K562 (cell line): ENCODE measurements around the gene PUSL1. TPM values are rescaled to one million over a fixed set of nuclear protein-coding genes. Genes with fewer than 3 reads are reported as not detected.

ENCODE experiments used
- ATAC-seq: fragments of 200-7000 bp; cut with Tn5 transposase; 3 replicates; pipeline ENCODE4 v1.9.1; 2020; ENCODE audit warnings: moderate library complexity
- BruUV-seq: library from RNA; stranded (reverse); fragments of 400-500 nt; replicated peaks from 2 replicates; lab custom pipeline; 2021; lab: Mats Ljungman, UMichigan
- CTCF ChIA-PET: fragments of 300-600 bp; formaldehyde crosslinking; extraction: SDS; loops from one replicate; lab custom pipeline; 2021; ENCODE audit warnings: low intra/inter-chr PET ratio; lab: Yijun Ruan, JAX
- POLR2A ChIA-PET: fragments of 300-600, 350-650 bp; sonication (Branson Sonifier 250); formaldehyde crosslinking; extraction: SDS; loops from one replicate; lab custom pipeline; 2021; ENCODE audit warnings: antibody characterized with exemption, inconsistent platforms; lab: Yijun Ruan, JAX
- DNase-seq, 4 experiments: peaks; one replicate each; pipeline versions ENCODE4 v3.0.0 to v3.0.0-alpha.2; 2011 to 2018; ENCODE audit warnings: low spot score in 3 of 4, mixed read lengths in 3 of 4; ENCODE audit errors: extremely low read depth in 1 of 4
- FAIRE-seq: peaks from 2 replicates; lab custom pipeline; 2011; peaks lifted over from hg19 to GRCh38; lab: Jason Lieb, UNC
- H2AFZ ChIP-seq: 2 replicates; pipeline ENCODE4 v1.6.0; 2011; ENCODE audit warnings: low read depth, low read length, control low read depth, inconsistent platforms
- H3K27ac ChIP-seq: fragments of 200-600 bp; 3 replicates; pipeline ENCODE4 v1.8.0; 2011; ENCODE audit warnings: low read depth, mild to moderate bottlenecking, control low read depth, inconsistent platforms, low read length, moderate library complexity, mixed read lengths; ENCODE audit errors: extremely low read depth
- H3K27me3 ChIP-seq, 2 experiments: fragments of 300-600 bp in 1 of 2; 2 replicates in 1 of 2; 3 replicates in 1 of 2; pipeline versions ENCODE4 v1.6.0 to v1.8.0; 2011; ENCODE audit warnings: inconsistent platforms in 2 of 2, low read length in 2 of 2, mild to moderate bottlenecking in 1 of 2, mixed read lengths in 1 of 2, moderate library complexity in 1 of 2; ENCODE audit not compliant: control insufficient read depth in 2 of 2, insufficient read depth in 2 of 2
- H3K36me3 ChIP-seq: fragments of 300-600 bp; 3 replicates; pipeline ENCODE4 v1.8.0; 2011; ENCODE audit warnings: mild to moderate bottlenecking, low read length, inconsistent platforms; ENCODE audit not compliant: control insufficient read depth, insufficient read depth
- H3K4me1 ChIP-seq, 2 experiments: fragments of 200-600 bp in 1 of 2; replicated peaks in 1 of 2; 2 replicates in 1 of 2; 3 replicates in 1 of 2; pipeline versions ENCODE4 v1.5.1 to v1.8.0; 2011; ENCODE audit warnings: inconsistent platforms in 2 of 2, low read length in 2 of 2, mild to moderate bottlenecking in 1 of 2, mixed read lengths in 1 of 2, moderate library complexity in 1 of 2; ENCODE audit not compliant: control insufficient read depth in 2 of 2, insufficient read depth in 2 of 2
- H3K4me2 ChIP-seq: 2 replicates; pipeline ENCODE4 v1.6.1; 2011; ENCODE audit warnings: low read length, control low read depth, inconsistent platforms, mixed read lengths; ENCODE audit not compliant: insufficient read depth
- H3K4me3 ChIP-seq: fragments of 200-600 bp; sonication (generic), shearing (Covaris generic); 2 replicates; pipeline ENCODE4 v1.5.1; 2016; ENCODE audit warnings: control low read depth, inconsistent platforms
- H3K79me2 ChIP-seq: fragments of 200-600 bp; 3 replicates; pipeline ENCODE4 v1.8.0; 2011; ENCODE audit warnings: low read length, inconsistent platforms; ENCODE audit not compliant: control insufficient read depth, insufficient read depth
- H3K9ac ChIP-seq, 2 experiments: 2 replicates each; pipeline versions ENCODE4 v1.6.0 to v1.6.1; 2011; ENCODE audit warnings: low read depth in 2 of 2, low read length in 2 of 2, control low read depth in 1 of 2, inconsistent platforms in 1 of 2, mild to moderate bottlenecking in 1 of 2, mixed read lengths in 1 of 2; ENCODE audit not compliant: insufficient read depth in 1 of 2
- H3K9me1 ChIP-seq: one replicate; pipeline ENCODE4 v1.6.0; 2011; ENCODE audit warnings: inconsistent platforms, mild to moderate bottlenecking, low read length, moderate library complexity; ENCODE audit not compliant: control insufficient read depth, insufficient read depth
- H3K9me3 ChIP-seq: replicated peaks from 2 replicates; pipeline ENCODE4 v1.5.1; 2011; ENCODE audit warnings: low read depth, low read length, inconsistent platforms; ENCODE audit not compliant: control insufficient read depth, insufficient read depth
- H4K20me1 ChIP-seq: replicated peaks from 2 replicates; pipeline ENCODE4 v1.6.1; 2011; ENCODE audit warnings: low read length, inconsistent platforms, mixed read lengths; ENCODE audit not compliant: control insufficient read depth, insufficient read depth
- CBFB ChIP-seq: sonication (generic); formaldehyde crosslinking; IDR thresholded peaks from 2 replicates; pipeline ENCODE4 v1.4.0; 2020; ENCODE audit warnings: mild to moderate bottlenecking, missing genetic modification reagents
- HCFC1 ChIP-seq: IDR thresholded peaks from 2 replicates; pipeline ENCODE4 v1.6.1; 2012; ENCODE audit warnings: low read depth, low read length, improper control_type of control experiment
- MEF2D ChIP-seq: conservative IDR thresholded peaks from 2 replicates; pipeline ENCODE4 v1.6.1; 2016; ENCODE audit warnings: low read depth, missing genetic modification characterization, missing compliant biosample characterization
- PML ChIP-seq: IDR thresholded peaks from 2 replicates; pipeline ENCODE4 v1.6.1; 2012; ENCODE audit warnings: low read length, inconsistent platforms
- PRPF4 ChIP-seq: fragments of 200-400 bp; formaldehyde crosslinking; IDR thresholded peaks from one replicate; pipeline ENCODE4 v1.6.1; 2017; ENCODE audit warnings: low read length, low read depth, mild to moderate bottlenecking; ENCODE audit not compliant: insufficient read depth, poor library complexity, severe bottlenecking
- PTBP1 ChIP-seq: fragments of 200-400 bp; formaldehyde crosslinking; IDR thresholded peaks from 2 replicates; pipeline ENCODE4 v1.6.1; 2017; ENCODE audit warnings: low read depth, low read length
- RBFOX2 ChIP-seq: fragments of 200-400 bp; formaldehyde crosslinking; IDR thresholded peaks from 2 replicates; pipeline ENCODE4 v1.6.1; 2017; ENCODE audit warnings: low read depth, mild to moderate bottlenecking, low read length, moderate library complexity
- RBM14 ChIP-seq: fragments of 200-400 bp; formaldehyde crosslinking; IDR thresholded peaks from 2 replicates; pipeline ENCODE4 v1.6.1; 2018; ENCODE audit warnings: low read depth, mild to moderate bottlenecking, low read length, moderate library complexity, borderline replicate concordance; ENCODE audit not compliant: insufficient read depth
- SIN3B ChIP-seq: fragments of 450-650 bp; IDR thresholded peaks from 2 replicates; pipeline ENCODE4 v1.6.1; 2017; ENCODE audit warnings: low read depth, mild to moderate bottlenecking, moderate library complexity
- TAF15 ChIP-seq: fragments of 200-400 bp; formaldehyde crosslinking; IDR thresholded peaks from 2 replicates; pipeline ENCODE4 v1.6.1; 2017; ENCODE audit warnings: mild to moderate bottlenecking, low read depth, low read length, moderate library complexity
- TRIM24 ChIP-seq, 2 experiments: fragments of 450-650 bp; IDR thresholded peaks; 2 replicates each; pipeline ENCODE4 v1.6.1; 2016
- WHSC1 ChIP-seq: IDR thresholded peaks from one replicate; pipeline ENCODE4 v1.6.1; 2012; ENCODE audit warnings: low read length, control low read depth, inconsistent platforms
- ZFP1 ChIP-seq: fragments of 450-650 bp; formaldehyde crosslinking; IDR thresholded peaks from 2 replicates; pipeline ENCODE4 v1.4.0; 2020; ENCODE audit warnings: mild to moderate bottlenecking, mixed read lengths
- WGBS: fragments of 100-300 bp; shearing (Covaris generic); methylation state at CpG from one replicate; pipeline ENCODE4 v1.1.6; 2016; ENCODE audit warnings: low coverage, mixed read lengths; ENCODE audit not compliant: insufficient coverage; ENCODE audit errors: missing lambda C conversion rate; 5-methylcytosine and 5-hydroxymethylcytosine counted together
- in situ Hi-C: fragments of 300-500 bp; cut with MboI; formaldehyde crosslinking; loops from 4 replicates; pipeline ENCODE4 v1.15.0; 2018; ENCODE audit warnings: inconsistent platforms, mixed read lengths
- intact Hi-C: fragments of 100-400 bp; cut with micrococcal nuclease; formaldehyde crosslinking; loops from 2 replicates; pipeline ENCODE4 v1.14.2; 2022
- polyA plus RNA-seq, 8 experiments: library from polyadenylated mRNA; depleted of rRNA in 4 of 8; stranded (reverse) in 5 of 8; unstranded in 3 of 8; fragments of >200 nt; fragmentation: Nextera tagmentation in 2 of 8; fragmentation: Illumina TruSeq in 1 of 8; extraction: Ambion mirVana in 2 of 8; extraction: Trizol in 1 of 8; gene quantifications; 2 replicates each; pipeline versions ENCODE4 v1.2.1 to v1.2.3, GENCODE V29; 2011 to 2014; ENCODE audit warnings: inconsistent platforms in 1 of 8, missing spikeins in 1 of 8
- total RNA-seq, 7 experiments: library from RNA; depleted of rRNA in 6 of 7; stranded (reverse); fragments of >200 nt in 6 of 7; fragmentation: Illumina TruSeq in 2 of 7; extraction: Trizol in 2 of 7; gene quantifications; 2 replicates each; pipeline versions ENCODE4 v1.2.1 to v1.2.3, GENCODE V29; 2011 to 2021; ENCODE audit warnings: low replicate concordance in 1 of 7
- TF ChIP-seq, protein P1 (sequence below): fragments of 450-650 bp; formaldehyde crosslinking; IDR thresholded peaks from 2 replicates; pipeline ENCODE4 v1.4.0; 2020; ENCODE audit warnings: mild to moderate bottlenecking, moderate library complexity
- TF ChIP-seq, protein P2 (sequence below): fragments of 250-450 bp; sonication (Bioruptor Pico); IDR thresholded peaks from 2 replicates; pipeline ENCODE4 v1.6.1; 2021; ENCODE audit warnings: mild to moderate bottlenecking

The PUSL1 gene
- total and polyA plus RNA-seq, 9 of the 15 experiments (the other 6 are each of a cell fraction or from before 2014, with no cell fraction given), result 0.62 to 86.9 (median 13.6) TPM

DNA sequence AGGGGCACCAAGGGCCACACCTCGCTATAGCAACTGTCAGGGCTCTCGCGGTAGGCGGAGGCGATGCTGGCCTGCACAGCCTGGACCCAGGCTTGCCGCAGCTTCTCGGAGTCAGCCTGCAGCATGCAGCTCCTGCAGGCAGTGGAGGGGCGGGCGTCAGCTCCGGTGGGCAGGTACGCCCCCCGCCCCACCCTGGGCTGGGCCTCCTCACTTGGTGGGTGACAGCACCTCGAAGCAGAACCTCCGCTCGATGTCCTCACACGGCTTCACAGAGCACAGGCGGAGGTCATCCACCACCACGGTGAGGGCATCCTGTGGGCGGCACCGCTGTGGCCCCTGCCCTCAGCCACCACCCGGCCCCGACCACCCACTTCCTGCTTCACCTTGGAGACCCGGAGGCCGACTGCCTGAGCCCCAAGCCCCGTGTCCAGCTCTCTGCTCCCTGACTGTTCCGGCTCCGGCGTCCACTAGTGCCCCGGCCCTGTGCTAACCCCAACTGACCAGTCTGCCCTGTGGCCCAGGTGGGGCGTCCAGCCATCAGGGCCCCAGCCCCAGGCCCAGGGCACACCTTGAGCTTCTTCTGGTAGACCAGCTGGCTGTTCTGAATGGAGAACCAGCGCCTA is 10.5 kb upstream of the PUSL1 start:
- no TSS peak for BruUV-seq
- Histone ChIP-seq H3K4me3 (no peak overlapping the region), H3K4me1 (peaks cover 5 to 76% of the 10 kb centered on the region in 2 experiments; a peak in 3 of 5 replicates), H3K9me3 (no peaks in the 10 kb centered on the region), H3K79me2 (no peaks in the 10 kb centered on the region), H3K9me1 (peaks cover 21% of the 10 kb centered on the region), H2AFZ (no peak overlapping the region), H3K27ac (no peak overlapping the region), H4K20me1 (peaks cover 11% of the 10 kb centered on the region; the same call in 1 of the 2 replicates), H3K9ac (peak overlapping the region in 1 of 2 experiments; percentile 26; a peak in 1 of 4 replicates), H3K36me3 (peaks cover 17% of the 10 kb centered on the region; the same call in 1 of the 3 replicates), H3K4me2 (no peak overlapping the region), H3K27me3 (no peaks in the 10 kb centered on the region)
- in situ Hi-C loops (no loop called here), intact Hi-C loops (loop anchor here (10.0 kb wide), 1 partner anchor 313 kb away; the partner anchor contains the start of gene PERM1)
- FAIRE-seq (no peak), DNase-seq (no peak), ATAC-seq (no peak)
- POLR2A ChIA-PET, result interaction anchor here (0.6 kb wide), 1 partner anchor 9 kb away, joined by 3 read pairs; no protein-coding TSS in a partner anchor
- CTCF ChIA-PET, result interaction anchor here (0.6 kb wide), 1 partner anchor 296 kb away, joined by 3 read pairs; no protein-coding TSS in a partner anchor
- TF ChIP-seq HCFC1, result no peak
- no peak for TF ChIP-seq MEF2D
- no peak for TF ChIP-seq WHSC1
- TF ChIP-seq PRPF4, result no peak
- no peak for TF ChIP-seq PTBP1
- TF ChIP-seq CBFB (CRISPR knock-in tag), result no peak
- no peak for TF ChIP-seq PML
- TF ChIP-seq, protein P1, sequence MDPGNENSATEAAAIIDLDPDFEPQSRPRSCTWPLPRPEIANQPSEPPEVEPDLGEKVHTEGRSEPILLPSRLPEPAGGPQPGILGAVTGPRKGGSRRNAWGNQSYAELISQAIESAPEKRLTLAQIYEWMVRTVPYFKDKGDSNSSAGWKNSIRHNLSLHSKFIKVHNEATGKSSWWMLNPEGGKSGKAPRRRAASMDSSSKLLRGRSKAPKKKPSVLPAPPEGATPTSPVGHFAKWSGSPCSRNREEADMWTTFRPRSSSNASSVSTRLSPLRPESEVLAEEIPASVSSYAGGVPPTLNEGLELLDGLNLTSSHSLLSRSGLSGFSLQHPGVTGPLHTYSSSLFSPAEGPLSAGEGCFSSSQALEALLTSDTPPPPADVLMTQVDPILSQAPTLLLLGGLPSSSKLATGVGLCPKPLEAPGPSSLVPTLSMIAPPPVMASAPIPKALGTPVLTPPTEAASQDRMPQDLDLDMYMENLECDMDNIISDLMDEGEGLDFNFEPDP (CRISPR knock-in tag), result no peak
- no peak for TF ChIP-seq SIN3B
- TF ChIP-seq ZFP1, result no peak
- no peak for TF ChIP-seq TAF15
- TF ChIP-seq RBFOX2, result no peak
- TF ChIP-seq RBM14, result no peak
- TF ChIP-seq, protein P2, sequence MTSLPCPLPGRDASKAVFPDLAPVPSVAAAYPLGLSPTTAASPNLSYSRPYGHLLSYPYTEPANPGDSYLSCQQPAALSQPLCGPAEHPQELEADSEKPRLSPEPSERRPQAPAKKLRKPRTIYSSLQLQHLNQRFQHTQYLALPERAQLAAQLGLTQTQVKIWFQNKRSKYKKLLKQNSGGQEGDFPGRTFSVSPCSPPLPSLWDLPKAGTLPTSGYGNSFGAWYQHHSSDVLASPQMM, result no peak
- TF ChIP-seq TRIM24 (IDR thresholded peaks at IDR 0.05), result no peak
- WGBS, result 95% methylated on average over 26 of the region's 31 CpGs
